DMS 273 (cell line): ENCODE data around the gene ETFB.

ENCODE experiments used
- DNase-seq: peaks from one replicate; lab custom pipeline; 2025; ENCODE audit not compliant: unreplicated experiment; lab: John Stamatoyannopoulos, UW

ETFB gene

GRCh38 chr19:51352783-51353360 lies 13.3 kb downstream of the ETFB start:
- DNase-seq = no peak

- DNase-seq = no peak
Observed at GRCh38 chr19:51351266-51351990, 14.8 kb downstream of the ETFB start.

- DNase-seq = no peak
Observed at GRCh38 chr19:51347209-51347928, 18.8 kb downstream of the ETFB start.

- DNase-seq = no peak
Observed at GRCh38 chr19:51346742-51347141, 19.4 kb downstream of the ETFB start.

GRCh38 chr19:51345076-51345620 lies 21.0 kb downstream of the ETFB start:
- no peak for DNase-seq

- no peak for DNase-seq
Observed at GRCh38 chr19:51342631-51343569, 23.3 kb downstream of the ETFB start.

- DNase-seq = no peak
Observed at GRCh38 chr19:51341976-51342580, 24.1 kb downstream of the ETFB start, which contains the start of gene VSIG10L. VSIG10L (minus strand) TSS chr19:51342139; CDS start chr19:51342124, 15 bp downstream.

GRCh38 chr19:51341066-51341465 lies 25.1 kb downstream of the ETFB start:
- no peak for DNase-seq

GRCh38 chr19:51339687-51340656 lies 26.2 kb downstream of the ETFB start:
- DNase-seq = peak; percentile 94

GRCh38 chr19:51339313-51339686 lies 26.9 kb downstream of the ETFB start:
- no peak for DNase-seq

- DNase-seq = peak; percentile 90
Observed at GRCh38 chr19:51338563-51339312, 27.4 kb downstream of the ETFB start.

GRCh38 chr19:51337861-51338562 lies 28.2 kb downstream of the ETFB start:
- DNase-seq = no peak

- DNase-seq = no peak
Observed at GRCh38 chr19:51337141-51337860, 28.9 kb downstream of the ETFB start.

GRCh38 chr19:51333836-51334460 lies 32.2 kb downstream of the ETFB start:
- DNase-seq = peak; percentile 29

- DNase-seq = no peak
Observed at GRCh38 chr19:51331716-51332115, 34.5 kb downstream of the ETFB start.

- no peak for DNase-seq
Observed at GRCh38 chr19:51331193-51331592, 35.0 kb downstream of the ETFB start.

GRCh38 chr19:51330366-51330765 lies 35.8 kb downstream of the ETFB start:
- no peak for DNase-seq
